Gastroesophageal sphincter (tissue), 4 donors: ENCODE data around the gene AVPR2. TPM values are rescaled to one million over a fixed set of nuclear protein-coding genes. Genes with fewer than 3 reads are reported as not detected.

Experiments used
- ATAC-seq: fragments of 150-250 bp; one replicate; pipeline ENCODE4 v1.9.1; 2016; ENCODE audit warnings: mild to moderate bottlenecking, moderate library complexity
- H3K27ac ChIP-seq, 4 donors: fragments of 200-600 bp; sonication (generic) in 3 of 4; 1 replicate in 3 of 4; 2 replicates in 1 of 4; pipeline ENCODE4 v1.5.1; 2016 to 2019
- H3K27me3 ChIP-seq: fragments of 200-600 bp; sonication (generic); one replicate; pipeline ENCODE4 v1.5.1; 2019
- H3K36me3 ChIP-seq, 2 donors: fragments of 200-600 bp; sonication (generic); one replicate each; pipeline ENCODE4 v1.5.1; 2019; ENCODE audit warnings: control low read depth in 1 of 2
- H3K4me1 ChIP-seq, 3 donors: fragments of 200-600 bp; sonication (generic); 1 replicate in 2 of 3; 2 replicates in 1 of 3; pipeline ENCODE4 v1.5.1; 2016 to 2019; ENCODE audit warnings: control low read depth in 2 of 3
- H3K4me3 ChIP-seq, 2 donors: fragments of 200-600 bp; sonication (generic); one replicate each; pipeline ENCODE4 v1.5.1; 2019; ENCODE audit warnings: mild to moderate bottlenecking in 1 of 2, moderate library complexity in 1 of 2
- H3K9me3 ChIP-seq, 3 donors: fragments of 200-600 bp; sonication (generic); one replicate each; pipeline ENCODE4 v1.5.1; 2017 to 2019; ENCODE audit warnings: control low read depth in 2 of 3
- EP300 ChIP-seq: sonication (generic); formaldehyde crosslinking; IDR thresholded peaks from one replicate; pipeline ENCODE4 v1.6.1; 2017; ENCODE audit warnings: antibody characterized with exemption, mild to moderate bottlenecking
- POLR2A ChIP-seq, 2 donors: fragments of 450-650 bp; IDR thresholded peaks; one replicate each; pipeline ENCODE4 v1.6.1; 2017; ENCODE audit warnings: antibody characterized with exemption in 2 of 2, mild to moderate bottlenecking in 2 of 2, moderate library complexity in 1 of 2
- POLR2AphosphoS5 ChIP-seq: sonication (generic); formaldehyde crosslinking; IDR thresholded peaks from one replicate; pipeline ENCODE4 v1.6.1; 2017; ENCODE audit warnings: antibody characterized with exemption
- WGBS, 2 donors: methylation state at CpG; one replicate each; pipeline ENCODE4 v1.1.5; 2018; ENCODE audit warnings: low coverage in 1 of 2; 5-methylcytosine and 5-hydroxymethylcytosine counted together
- total RNA-seq, 4 donors: library from RNA; depleted of rRNA; stranded (reverse); fragments of >200 nt; gene quantifications; one replicate each; pipeline ENCODE4 v1.1.0, GENCODE V29; 2016
- TF ChIP-seq, protein P1 (sequence below), 4 experiments: fragments of 200-600 bp in 2 of 4; fragments of 450-650 bp in 2 of 4; sonication (generic) in 1 of 4; IDR thresholded peaks; one replicate each; pipeline ENCODE4 v1.5.1; 2017 to 2019; ENCODE audit warnings: antibody characterized with exemption in 4 of 4, mild to moderate bottlenecking in 2 of 4, moderate library complexity in 2 of 4

The AVPR2 gene
- total RNA-seq, 4 donors from 2014 or later, result 0.81 to 7.9 (median 3.8) TPM

DNA sequence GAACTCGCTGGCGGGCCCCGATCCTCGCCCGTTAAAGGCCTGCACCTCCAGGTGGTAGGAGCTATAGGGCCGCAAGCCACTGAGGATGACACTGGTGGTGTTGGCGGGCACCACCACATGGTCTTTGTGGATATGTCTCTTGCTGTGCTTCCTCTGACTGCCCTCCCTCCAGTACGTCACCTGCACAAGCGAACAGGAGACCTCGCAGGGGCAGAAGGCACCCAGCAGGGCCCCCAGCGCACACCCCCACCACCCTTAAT lies 39.2 kb upstream of the AVPR2 start:
- ATAC-seq, result no peak
- Histone ChIP-seq H3K4me1 (no peaks in the 10 kb centered on the region), H3K36me3 (no peaks in the 10 kb centered on the region), H3K9me3 (no peaks in the 10 kb centered on the region), H3K27me3 (peaks cover 9% of the 10 kb centered on the region), H3K4me3 (no peak overlapping the region), H3K27ac (no peak overlapping the region)
- no CpG with 5 or more reads among the region's 11 CpGs for WGBS, 2 donors
- TF ChIP-seq EP300 (no peak), POLR2A (IDR thresholded peaks at IDR 0.05) (no peak), POLR2AphosphoS5 (no peak)
- TF ChIP-seq, protein P1, sequence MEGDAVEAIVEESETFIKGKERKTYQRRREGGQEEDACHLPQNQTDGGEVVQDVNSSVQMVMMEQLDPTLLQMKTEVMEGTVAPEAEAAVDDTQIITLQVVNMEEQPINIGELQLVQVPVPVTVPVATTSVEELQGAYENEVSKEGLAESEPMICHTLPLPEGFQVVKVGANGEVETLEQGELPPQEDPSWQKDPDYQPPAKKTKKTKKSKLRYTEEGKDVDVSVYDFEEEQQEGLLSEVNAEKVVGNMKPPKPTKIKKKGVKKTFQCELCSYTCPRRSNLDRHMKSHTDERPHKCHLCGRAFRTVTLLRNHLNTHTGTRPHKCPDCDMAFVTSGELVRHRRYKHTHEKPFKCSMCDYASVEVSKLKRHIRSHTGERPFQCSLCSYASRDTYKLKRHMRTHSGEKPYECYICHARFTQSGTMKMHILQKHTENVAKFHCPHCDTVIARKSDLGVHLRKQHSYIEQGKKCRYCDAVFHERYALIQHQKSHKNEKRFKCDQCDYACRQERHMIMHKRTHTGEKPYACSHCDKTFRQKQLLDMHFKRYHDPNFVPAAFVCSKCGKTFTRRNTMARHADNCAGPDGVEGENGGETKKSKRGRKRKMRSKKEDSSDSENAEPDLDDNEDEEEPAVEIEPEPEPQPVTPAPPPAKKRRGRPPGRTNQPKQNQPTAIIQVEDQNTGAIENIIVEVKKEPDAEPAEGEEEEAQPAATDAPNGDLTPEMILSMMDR (IDR thresholded peaks at IDR 0.05), result no peak

DNA sequence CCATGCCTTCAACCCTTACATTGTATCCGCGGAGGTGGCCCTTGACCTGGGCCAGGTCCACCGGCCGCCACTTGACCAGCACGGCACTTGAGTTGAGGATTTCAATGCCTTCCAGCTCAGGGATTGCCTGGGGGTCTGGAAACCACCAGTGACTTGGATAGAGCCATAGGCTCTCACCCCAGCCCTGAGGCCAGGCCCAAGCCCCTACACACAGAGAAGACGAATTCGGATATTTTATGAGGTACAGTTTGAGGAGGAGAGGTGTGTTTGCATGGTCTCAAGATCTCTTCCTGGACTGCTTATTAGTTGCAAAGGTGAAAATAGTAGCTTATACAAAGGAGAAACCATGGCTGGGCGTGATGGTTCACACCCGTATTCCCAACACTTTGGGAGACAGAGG lies 38.8 kb upstream of the AVPR2 start:
- Histone ChIP-seq H3K27me3 (peaks cover 12% of the 10 kb centered on the region), H3K4me3 (no peak overlapping the region), H3K36me3 (no peaks in the 10 kb centered on the region), H3K4me1 (no peaks in the 10 kb centered on the region), H3K9me3 (no peaks in the 10 kb centered on the region), H3K27ac (no peak overlapping the region)
- TF ChIP-seq, protein P1 (IDR thresholded peaks at IDR 0.05), result no peak
- TF ChIP-seq EP300, result no peak
- TF ChIP-seq POLR2A (IDR thresholded peaks at IDR 0.05), result no peak
- TF ChIP-seq POLR2AphosphoS5, result no peak
- ATAC-seq, result no peak
- WGBS, 2 donors, result 83% methylated on average over 2 of the region's 9 CpGs; no CpG with 5 or more reads in 1 of the 2 donors

DNA sequence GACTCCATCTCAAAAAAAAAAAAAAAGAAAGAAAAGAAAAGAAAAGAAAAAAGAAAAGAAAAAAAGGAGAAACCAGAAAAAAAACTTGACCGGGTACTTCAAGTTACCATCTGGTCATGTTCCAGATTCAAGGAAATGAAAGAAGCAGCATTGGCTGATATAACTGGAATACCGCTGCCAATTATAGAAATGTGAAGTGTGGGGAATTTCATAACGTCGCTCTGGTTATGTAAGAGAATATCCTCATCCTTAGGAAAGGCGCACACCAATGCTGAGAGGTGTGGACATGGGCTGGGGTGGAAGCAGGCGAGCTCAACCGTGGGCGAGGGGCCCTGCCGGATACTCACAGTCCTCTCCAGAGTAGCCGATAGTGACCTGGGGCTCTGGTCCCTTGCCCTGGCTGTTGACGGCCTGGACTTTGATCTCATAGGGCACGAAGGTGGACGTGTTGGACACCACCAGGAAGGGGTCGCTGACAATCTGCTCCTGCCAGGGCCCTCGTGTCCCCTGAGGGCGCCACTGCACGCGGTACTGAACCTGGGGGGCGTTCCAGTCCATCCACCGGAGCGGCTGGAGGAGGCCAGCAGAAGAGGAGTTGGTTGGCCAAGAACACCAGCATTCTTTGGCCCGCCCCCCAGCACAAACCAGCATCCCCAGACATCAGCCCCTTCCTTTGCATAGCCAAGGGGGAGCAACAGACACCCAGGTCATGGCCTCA lies 38.0 kb upstream of the AVPR2 start:
- H3K27me3 ChIP-seq, result peaks cover 20% of the 10 kb centered on the region
- 60 to 95% methylated on average over 2 to 4 of the region's 22 CpGs for WGBS, 2 donors
- no peak for TF ChIP-seq POLR2A (IDR thresholded peaks at IDR 0.05)
- no peak for TF ChIP-seq POLR2AphosphoS5
- TF ChIP-seq, protein P1 (IDR thresholded peaks at IDR 0.05), result no peak
- no peak for TF ChIP-seq EP300

DNA sequence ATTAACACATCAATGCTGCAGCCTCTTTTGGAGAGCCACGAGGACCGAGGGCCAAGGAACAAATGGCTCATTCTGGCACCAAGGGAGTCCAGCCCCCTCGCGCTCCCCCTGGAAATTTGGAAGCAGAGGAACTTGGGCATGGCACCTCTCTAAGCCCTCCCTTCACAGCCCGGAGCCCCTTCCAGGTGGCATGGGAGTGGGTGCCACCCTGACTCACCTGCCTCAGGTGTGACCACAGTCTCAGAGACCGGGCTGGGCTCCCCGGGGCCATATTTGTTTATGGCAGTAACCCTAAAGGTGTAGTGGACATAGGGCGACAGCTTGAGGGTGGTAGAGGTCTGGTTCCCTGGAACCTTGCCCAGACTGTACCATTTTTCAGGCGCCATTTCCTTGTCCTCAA lies 37.3 kb upstream of the AVPR2 start:
- Histone ChIP-seq H3K27ac (no peak overlapping the region), H3K9me3 (no peaks in the 10 kb centered on the region), H3K27me3 (peaks cover 27% of the 10 kb centered on the region), H3K4me3 (no peak overlapping the region), H3K36me3 (no peaks in the 10 kb centered on the region), H3K4me1 (no peaks in the 10 kb centered on the region)
- WGBS, 2 donors, result 65% methylated on average over 4 of the region's 9 CpGs; no CpG with 5 or more reads in 1 of the 2 donors
- no peak for ATAC-seq
- TF ChIP-seq POLR2AphosphoS5 (no peak), EP300 (no peak), POLR2A (IDR thresholded peaks at IDR 0.05) (no peak)
- TF ChIP-seq, protein P1 (IDR thresholded peaks at IDR 0.05), result no peak

More for the DNA sequence above, 38.0 kb upstream of the AVPR2 start:
- H3K4me1 ChIP-seq, result no peaks in the 10 kb centered on the region
- no peak overlapping the region for H3K27ac ChIP-seq
- no peak overlapping the region for H3K4me3 ChIP-seq
- H3K36me3 ChIP-seq, result no peaks in the 10 kb centered on the region
- H3K9me3 ChIP-seq, result no peaks in the 10 kb centered on the region
- ATAC-seq, result no peak

DNA sequence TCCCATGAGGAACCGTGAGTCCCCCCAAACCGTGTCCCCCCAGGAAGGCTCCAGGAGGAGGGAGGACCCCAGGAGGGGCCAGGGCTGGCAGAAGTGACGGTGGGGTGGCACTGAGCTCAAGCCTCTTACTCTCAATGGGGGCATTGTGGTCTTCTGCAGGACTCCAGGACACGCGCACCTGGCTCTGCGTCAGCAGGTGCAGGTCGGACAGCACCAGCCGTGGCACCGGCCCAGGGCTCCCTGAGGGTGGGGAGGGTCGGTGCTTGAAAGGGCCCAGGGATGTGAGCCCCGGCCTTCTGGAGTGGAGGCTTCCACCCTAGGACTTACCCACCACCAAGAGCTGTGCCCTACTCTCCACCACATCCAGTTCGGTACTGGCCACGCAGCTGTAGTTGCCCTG lies 36.8 kb upstream of the AVPR2 start:
- Histone ChIP-seq H3K36me3 (no peaks in the 10 kb centered on the region), H3K9me3 (no peaks in the 10 kb centered on the region), H3K27ac (no peak overlapping the region), H3K4me3 (no peak overlapping the region), H3K27me3 (peaks cover 29% of the 10 kb centered on the region), H3K4me1 (no peaks in the 10 kb centered on the region)
- no peak for TF ChIP-seq EP300
- no peak for ATAC-seq
- WGBS, 2 donors, result no CpG with 5 or more reads among the region's 13 CpGs
